ENCODE measurements around the gene MVD.
"Not testable (repeated sequence)": the region's sequence is repeated elsewhere in the genome, so short reads cannot be mapped to it uniquely, and the experiment has no call there.

Gene MVD

GRCh38 chr16:88681084-88681680 lies 18.3 kb upstream of the MVD start:
- peak; percentile 44 for DNase-seq

DNA sequence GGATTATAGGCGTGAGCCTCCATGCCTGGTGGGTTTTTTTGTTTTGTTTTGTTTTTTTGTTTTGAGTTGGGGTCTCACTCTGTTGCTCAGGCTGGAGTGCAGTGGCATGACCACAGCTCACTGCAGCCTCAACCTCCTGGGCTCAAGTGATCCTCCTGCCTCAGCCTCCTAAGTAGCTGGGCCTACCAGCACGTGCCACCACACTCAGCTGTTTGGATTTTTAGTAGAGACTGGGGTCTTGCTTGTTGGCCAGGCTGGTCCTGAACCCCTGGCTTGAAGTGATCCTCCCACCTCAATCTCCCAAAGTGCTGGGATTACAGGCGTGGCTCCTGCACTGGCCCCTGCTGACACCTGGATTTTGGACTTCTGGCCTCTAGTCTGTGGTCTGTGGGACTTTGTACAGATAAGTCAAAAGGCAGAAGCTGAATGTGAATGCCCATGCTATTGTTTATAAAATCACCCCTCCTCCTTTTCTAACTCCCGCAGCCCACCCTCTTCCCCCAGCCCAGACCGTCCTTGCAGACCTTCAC lies 17.7 kb upstream of the MVD start:
- DNase-seq = no peak

- DNase-seq = no peak
These were observed 15.5 kb upstream of the MVD start for GRCh38 chr16:88678224-88678979.

DNA sequence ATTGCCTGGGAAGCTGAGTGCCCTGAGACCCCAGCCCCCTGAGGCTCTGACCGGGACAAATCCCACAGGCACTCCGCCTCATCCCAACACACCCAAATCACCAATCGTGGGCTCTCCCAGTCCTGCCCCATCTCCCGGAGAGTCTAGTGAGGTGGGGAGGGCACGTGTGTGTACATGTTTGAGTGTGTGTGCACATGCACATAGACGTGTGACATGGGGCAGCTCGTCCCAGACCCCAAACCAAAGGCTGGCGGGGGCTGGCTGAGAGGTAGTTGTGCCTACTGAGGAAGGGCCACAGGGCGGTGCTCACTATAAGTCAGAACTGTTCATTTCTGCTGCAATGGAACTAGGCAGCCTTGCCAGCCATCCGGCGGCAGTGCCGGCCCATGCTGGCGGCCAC lies 14.8 kb upstream of the MVD start:
- DNase-seq = no peak

GRCh38 chr16:88676502-88677242 lies 13.8 kb upstream of the MVD start:
- DNase-seq = no peak

DNA sequence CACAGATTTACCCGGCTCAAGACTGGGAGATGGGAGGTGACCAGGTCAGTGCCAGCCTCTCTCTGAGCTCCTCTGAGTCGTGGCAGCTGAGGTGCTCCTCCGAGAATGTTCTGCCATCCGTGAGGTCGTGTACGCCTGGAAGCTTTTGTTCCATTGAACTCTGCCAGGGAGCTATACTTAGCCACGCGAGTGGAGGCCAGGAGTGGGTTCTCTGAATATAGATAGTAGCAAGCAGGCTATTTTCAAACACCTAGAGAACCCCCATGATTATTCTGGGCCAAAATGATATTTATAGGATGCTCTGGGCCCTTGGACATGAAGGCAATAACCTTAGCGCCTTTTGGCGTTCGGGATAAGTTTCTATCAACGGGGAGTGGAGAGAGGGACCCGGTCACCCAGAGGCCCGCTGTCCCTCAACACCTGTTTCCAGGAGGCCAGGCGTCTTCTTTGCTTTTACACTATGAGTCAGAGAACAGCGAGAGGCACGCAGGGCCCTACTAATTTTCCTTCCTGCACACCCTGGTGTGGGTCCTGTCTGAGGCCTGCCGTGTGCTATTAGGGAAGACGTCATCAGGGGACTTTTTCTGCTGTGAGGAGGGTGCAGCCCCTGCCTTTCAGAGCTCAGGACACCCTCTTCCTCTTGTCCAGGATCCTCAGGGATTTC lies 11.0 kb upstream of the MVD start:
- no peak for DNase-seq

DNA sequence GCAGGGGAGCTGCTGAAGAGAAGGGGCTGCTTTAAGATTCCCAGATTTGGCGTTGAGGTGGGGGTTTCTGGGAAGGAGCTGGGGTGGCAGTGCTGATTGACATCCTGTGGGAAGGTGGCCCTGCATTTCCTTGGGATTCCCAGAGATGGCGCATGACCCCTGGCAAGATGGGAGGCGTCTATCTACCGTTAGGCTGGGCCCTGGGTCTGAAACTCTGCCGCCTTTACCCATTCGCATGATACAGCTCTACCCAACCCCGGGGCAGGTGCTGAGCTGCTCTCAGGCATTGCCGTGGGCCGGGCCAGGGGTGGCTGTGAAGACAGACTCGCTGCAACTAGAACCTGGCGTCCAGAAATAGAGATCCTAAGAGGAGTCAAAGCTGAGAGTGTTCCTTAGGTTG lies 9.9 kb upstream of the MVD start:
- DNase-seq = no peak

- DNase-seq = no peak
These were observed 8.9 kb upstream of the MVD start for GRCh38 chr16:88671806-88672205.

DNA sequence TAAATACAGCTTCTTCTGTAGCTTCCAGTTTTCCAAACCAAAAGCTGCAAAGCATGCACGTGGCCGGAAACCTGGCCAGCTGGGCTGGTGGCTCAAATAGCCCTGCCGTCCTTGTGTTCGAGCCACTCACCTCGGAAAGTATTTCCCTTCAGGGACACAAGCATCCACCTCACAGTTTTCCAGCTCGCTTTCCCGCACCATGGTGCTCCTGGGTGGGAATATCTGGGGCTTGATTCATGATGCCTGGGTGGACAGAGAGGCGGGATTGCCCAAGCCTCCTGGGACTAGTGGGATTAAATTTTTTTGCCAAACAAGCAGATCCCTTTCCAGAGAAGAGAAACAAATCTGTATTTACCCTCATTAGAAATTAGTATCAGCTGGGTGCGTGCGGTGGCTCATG lies 7.1 kb upstream of the MVD start:
- DNase-seq = no peak

- not testable (repeated sequence) for DNase-seq
These were observed 6.6 kb upstream of the MVD start for GRCh38 chr16:88669493-88669892.

GRCh38 chr16:88667461-88667860 lies 4.6 kb upstream of the MVD start:
- DNase-seq = no peak

GRCh38 chr16:88665570-88665969 lies 2.7 kb upstream of the MVD start:
- no peak for DNase-seq

DNA sequence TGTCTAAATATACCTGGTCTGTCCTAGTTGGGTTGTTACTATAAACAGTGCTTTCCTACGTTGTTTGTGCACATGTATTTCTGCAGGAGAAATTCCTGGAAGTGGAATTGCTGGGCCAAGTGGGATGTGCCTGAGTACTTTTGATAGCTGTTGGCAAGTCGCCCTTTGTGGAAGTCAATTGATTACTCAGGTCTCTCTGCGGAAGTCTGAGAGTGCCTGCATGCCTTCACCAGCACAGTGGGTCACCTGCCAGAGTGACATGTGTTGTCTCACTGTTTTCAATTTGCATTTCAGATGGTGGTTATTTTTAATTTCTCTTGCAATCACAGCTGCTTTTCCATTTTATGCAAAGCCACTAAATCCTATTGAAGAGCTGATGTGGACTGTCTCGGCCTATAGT lies 2.3 kb upstream of the MVD start:
- no peak for DNase-seq

GRCh38 chr16:88662222-88662842 lies 559 bp downstream of the MVD start:
- DNase-seq = no peak

DNA sequence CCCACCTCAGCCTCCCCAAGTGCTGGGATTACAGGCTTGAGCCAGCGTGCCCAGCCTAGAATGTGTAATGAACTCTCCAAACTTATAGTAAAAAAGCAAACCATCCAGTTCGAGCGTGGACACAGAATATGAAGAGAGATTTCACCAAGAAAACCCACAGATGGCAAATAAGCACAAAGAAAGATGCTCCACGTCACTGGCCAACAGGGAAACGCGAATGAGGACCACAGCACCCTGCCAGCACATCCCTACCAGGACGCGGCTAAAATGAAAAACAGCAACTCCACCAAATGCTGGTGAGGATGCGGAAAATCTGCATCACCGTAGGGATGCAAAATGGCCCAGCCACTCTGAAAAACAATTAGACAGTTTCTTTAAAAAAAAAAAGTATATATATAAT lies 1.4 kb downstream of the MVD start:
- no peak for DNase-seq

DNA sequence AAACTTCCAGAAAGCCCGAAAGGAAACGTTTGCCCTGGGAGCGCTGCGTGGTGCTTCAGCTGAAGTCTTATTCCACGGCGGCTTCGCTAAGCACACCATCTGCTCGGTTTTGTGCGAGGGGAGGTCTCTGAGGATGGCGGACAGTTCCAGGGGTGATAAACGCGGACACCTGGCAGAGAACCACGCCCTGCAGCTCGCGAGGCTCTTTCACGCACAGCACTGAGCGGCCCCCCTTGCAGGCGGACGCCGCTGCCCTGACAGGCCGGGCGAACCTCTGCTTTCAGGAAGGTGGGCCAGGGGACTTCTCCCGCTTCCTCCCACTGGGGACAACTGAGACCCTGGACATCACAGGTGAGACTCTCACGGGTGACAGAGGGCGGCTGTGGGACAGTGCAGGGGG lies 3.7 kb downstream of the MVD start:
- no peak for DNase-seq

- no peak for DNase-seq
These were observed 4.2 kb downstream of the MVD start for GRCh38 chr16:88658714-88659113.

DNA sequence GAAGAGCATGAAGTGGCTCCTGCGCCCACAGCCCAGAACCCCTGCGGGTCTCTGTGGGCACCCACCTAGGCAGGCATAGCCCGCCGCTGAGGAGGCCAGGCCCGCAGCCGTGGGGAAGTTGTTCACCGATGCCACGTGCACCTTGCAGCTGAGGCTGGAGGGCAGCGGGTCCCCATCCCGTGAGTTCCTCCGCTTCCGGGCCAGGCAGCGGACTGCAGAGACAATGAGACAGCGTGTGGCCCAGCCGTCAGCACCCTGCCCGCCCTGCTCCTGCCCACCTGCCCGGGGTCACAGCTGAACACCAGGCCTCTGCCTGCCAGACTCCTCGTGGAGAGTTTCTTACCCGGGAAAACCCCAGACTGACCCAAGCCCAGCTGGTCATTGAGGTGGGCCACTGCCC lies 5.5 kb downstream of the MVD start:
- no peak for DNase-seq

- no peak for DNase-seq
These were observed 6.5 kb downstream of the MVD start for GRCh38 chr16:88656291-88656980.

DNA sequence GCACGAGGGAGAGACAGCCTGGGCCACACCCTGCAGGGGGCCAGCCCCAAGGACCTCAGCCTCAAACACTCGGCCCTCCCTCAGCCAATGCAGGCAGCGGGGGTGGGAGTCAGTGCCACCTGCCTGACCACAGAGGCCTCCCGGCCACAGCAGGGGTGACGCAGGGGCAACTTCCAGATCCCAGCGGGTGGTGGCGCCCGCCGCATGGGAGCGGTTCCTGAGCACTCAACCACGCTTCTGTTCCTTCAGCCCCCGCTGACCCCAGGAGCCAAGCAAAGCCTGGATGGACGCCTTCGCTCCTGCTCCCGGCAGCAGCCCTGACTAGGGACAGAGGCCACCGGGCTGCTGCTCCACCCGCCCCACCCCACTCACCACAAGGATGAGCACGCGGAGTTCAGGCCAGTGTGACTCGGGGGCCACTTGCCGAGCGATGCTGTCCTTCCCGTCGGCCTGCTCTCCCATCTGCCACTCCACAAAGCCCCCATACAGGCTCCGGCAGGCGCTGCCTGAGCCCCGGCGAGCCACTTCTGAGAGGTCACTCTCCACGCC lies 7.1 kb downstream of the MVD start:
- no peak for DNase-seq

- no peak for DNase-seq
These were observed 7.7 kb downstream of the MVD start for GRCh38 chr16:88655053-88655732.
